GM18526 (cell line): ENCODE measurements around the gene MORC4.

Experiments used
- POLR2A ChIP-seq: IDR thresholded peaks from 3 replicates; pipeline ENCODE4 v1.6.1; 2011; ENCODE audit not compliant: insufficient read length; ENCODE audit errors: extremely low read depth

MORC4 gene

DNA sequence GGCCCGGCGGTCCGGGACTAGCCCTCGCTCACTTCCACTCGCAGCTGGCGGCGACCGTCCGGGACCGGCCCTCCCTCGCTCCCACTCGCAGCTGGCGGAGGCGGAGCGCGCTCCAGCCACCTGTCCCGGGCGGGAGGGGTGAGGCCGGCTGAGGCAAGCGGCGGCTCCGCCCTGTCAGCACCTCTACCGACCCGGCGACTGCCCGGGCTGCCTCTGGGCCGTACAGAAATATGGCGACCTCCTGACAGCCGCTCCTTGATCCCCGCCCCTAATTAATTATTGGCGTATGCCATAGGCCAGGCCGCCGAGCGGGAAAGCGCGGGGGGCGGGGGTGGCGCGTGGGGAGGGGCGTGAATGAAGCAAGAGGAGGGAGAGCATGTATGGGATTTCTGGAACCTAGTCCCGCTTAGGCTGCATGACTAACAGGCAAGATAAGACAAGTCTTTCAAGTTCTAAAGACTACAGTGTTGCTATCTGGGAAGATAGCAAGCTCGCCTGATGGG is at the start of gene MORC4:
MORC4 (minus strand) TSS at position 200 of the 503 bp plus-strand sequence. CDS start 243 bp downstream, outside the sequence.
- TF ChIP-seq POLR2A: no peak

- no peak for TF ChIP-seq POLR2A
Observed at GRCh38 chrX:107047622-107048021, 47.6 kb upstream of the MORC4 start.

GRCh38 chrX:107029752-107030151 is 29.7 kb upstream of the MORC4 start:
- TF ChIP-seq POLR2A: no peak

GRCh38 chrX:107025545-107025944 is 25.5 kb upstream of the MORC4 start:
- TF ChIP-seq POLR2A: no peak

DNA sequence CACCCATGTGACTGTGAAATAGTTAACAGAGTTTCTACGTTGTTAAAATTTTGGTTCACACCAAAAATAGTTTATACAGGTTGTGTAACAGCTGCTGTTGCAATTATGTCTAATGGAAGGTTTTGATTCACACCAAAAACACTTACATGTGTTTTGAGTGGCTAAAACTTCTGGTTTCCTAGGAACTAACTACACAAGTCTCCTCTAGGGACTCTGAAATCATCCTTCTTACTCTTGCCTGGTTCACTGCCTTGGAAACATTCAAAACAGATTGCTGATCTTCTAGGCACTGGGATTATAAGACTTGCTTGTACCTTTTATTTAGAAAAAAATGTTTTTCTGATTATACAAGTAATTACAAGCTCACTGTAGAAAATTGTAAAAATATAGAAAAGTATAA is 14.9 kb upstream of the MORC4 start:
- TF ChIP-seq POLR2A: no peak

DNA sequence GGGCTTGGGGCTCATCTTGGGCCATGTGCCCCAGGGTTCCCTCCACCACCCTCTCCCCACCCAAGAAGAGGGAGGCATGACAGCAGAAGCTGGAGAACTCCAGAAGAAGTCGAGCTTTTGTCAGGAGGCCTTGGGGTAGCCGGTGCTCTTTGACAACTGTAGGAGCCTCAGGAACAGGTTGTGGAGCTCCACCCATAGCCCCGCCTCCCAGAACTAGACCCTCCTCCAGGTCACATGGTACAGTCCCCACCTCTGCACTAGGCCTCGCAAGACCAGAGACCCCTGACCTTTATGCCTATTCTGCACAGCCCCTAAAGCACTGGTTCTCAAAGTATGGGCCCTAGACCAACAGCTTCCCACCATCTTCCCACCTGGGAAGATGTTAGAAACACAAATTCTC is 8.0 kb upstream of the MORC4 start:
- no peak for TF ChIP-seq POLR2A

DNA sequence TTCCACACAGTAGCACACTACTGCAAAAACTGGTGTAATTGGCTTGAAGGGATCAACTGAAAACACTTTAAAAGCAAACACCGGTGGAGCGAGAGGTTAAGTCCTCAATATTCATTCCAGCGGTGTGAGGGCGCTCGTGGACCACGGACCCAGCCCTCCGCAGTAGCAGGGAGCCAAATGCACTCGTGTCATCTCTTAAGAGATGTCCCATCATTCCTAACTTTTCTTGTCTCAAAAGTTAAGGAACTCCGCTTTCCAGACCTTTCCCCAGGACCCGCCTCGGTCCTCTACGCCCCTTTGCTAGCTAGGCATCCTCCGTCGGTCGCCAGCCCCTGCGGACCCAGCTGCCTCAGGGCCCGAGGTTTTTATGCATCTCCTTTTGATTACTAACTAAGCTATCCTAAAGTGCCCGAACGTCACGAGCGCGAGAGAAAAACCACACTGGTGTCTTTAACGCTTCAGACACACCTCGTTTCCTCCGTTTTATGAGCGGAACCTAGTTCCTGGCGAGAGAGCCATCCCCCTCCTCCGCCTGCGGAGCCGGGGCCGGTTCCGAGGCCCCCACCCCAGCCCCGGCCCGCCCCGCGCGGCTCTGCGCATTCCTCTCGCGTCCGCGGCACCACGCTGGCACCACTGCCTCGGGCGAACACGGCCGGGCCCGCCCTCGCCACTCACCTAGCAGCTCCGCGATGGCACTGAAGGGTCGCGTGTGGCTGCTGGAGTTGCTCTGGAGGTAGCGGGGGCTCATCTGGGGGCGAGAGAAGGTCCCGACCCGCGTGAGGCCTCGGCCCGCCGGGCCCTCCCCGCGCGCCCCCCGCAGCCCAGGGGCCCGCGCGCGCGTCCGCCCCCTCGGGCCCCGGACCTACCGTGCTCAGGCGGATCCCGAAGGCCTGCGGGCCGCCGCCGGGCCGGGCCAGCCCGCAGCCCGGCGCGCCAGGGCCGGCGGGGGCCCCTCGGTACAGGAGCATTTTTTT is 723 bp downstream of the MORC4 start:
- TF ChIP-seq POLR2A: no peak

DNA sequence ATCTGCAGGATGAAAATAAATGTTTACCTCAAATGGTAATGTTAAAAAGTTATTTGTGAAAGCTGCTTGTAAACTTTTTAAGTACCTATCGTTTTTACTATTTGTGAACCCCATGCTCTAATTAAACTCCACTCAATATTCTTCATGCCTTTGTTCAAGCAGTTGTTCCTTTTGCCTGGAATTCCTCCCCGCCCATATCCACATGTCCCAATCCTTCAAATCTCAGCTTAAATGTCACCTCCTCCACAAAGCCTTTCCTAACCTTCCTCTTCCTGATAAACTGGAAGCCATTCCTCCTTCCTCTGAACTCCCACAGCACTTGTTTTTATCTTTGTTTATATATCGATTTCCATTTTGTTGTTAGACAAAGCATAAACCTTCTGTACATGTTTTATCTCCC is 2.4 kb downstream of the MORC4 start:
- no peak for TF ChIP-seq POLR2A

- TF ChIP-seq POLR2A: no peak
Observed at GRCh38 chrX:106995678-106996077, 4.3 kb downstream of the MORC4 start.

- TF ChIP-seq POLR2A: no peak
Observed at GRCh38 chrX:106987488-106987887, 12.5 kb downstream of the MORC4 start.

DNA sequence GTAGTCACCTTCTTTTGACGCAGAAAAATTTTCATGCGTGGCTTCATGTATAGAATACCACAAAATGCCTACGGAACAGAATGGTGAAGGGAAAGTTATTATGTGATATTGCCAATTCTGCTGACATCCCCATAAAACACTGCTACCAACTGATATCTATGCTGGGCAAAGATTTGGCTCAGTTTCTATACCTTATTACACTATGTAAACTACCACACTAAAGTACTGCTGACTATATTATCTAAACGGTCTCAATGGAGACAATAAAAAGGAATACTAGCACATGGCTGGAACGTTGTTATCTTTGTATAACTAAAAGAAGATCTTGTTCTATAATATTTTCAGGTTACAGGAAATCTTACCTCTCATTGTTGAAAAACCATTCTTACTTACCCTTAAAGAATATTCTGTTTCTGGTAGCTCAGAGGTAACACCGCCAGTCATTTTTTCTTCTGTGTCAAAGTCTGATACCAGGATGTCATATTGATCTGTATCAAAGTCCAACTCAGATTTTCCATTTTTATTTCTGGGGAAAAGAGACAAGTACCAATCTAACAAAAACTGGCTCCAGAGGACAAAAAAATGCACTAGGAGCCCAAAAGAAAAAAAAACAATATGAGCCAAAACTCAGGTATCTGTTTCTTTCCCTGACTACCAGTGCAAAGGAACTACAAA is 18.9 kb downstream of the MORC4 start:
- TF ChIP-seq POLR2A: no peak

DNA sequence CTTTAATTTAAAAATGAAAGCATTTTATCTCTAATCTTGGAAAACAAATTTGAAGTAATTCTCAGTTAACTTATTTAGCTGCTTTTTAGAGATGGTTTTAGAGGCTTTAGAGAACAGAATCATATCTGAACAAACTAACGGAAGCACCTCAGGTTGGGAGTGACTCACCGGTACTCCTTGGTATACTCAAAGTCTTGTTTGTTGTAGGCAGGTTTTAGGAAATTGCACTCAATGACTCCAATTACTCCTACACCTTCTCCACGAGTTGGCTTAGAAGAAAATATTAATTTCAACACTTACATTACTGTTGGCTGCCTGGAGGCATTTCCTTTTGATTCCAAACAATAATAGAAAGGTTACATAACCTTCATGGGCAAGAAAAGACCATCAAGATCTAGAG is 23.6 kb downstream of the MORC4 start:
- TF ChIP-seq POLR2A: no peak

GRCh38 chrX:106973433-106974149 is 26.4 kb downstream of the MORC4 start:
- TF ChIP-seq POLR2A: no peak

DNA sequence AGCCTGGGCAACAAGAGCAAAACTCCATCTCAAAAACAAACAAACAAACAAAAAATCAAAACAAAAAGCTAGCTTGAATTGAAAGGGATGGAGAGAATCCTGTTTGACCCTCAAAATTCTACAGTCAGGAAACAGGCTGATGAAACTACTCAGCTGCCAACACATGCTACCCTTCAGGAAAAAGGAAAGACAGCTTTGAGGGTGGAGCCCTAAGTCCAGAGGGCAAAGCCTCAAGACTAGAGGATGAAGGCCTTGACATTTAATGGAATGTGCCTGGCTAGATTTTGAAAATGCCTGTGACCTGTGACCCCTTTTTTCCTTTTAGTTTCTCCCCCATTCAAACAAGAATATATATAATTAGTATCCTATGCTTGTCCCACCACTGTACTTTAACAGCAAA is 27.1 kb downstream of the MORC4 start:
- TF ChIP-seq POLR2A: no peak

DNA sequence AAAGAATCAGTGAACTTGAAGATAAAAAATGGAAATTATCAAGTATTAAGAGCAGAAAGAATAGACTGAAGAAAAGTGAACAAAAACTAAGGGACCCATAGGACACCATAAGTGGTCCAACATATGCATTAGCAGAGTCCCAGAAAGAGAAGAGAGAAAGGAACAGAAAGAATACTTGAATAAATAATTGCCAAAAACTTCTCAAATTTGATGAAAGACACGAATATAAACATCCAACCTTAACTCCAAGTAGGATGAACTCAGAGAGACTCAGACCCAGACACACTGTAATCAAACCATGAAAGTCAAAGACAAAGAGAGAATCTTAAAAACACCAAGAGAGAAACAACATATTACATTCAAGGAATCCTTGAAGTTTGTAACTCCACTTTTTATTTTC is 35.7 kb downstream of the MORC4 start:
- no peak for TF ChIP-seq POLR2A
